Neuron (in vitro differentiated cells): ENCODE measurements around the gene FTO.
"Not testable (repeated sequence)": the region's sequence is repeated elsewhere in the genome, so short reads cannot be mapped to it uniquely, and the experiment has no call there.

Experiments used
- H2AFZ ChIP-seq: one replicate; pipeline ENCODE4 v1.6.1; 2013; ENCODE audit warnings: low read depth, mild to moderate bottlenecking, inconsistent platforms, low read length, moderate library complexity
- H3K27me3 ChIP-seq: one replicate; pipeline ENCODE4 v1.6.1; 2013; ENCODE audit warnings: low read length; ENCODE audit not compliant: insufficient read depth
- H3K36me3 ChIP-seq: one replicate; pipeline ENCODE4 v1.6.1; 2013; ENCODE audit warnings: low read length; ENCODE audit not compliant: insufficient read depth
- H3K4me1 ChIP-seq: one replicate; pipeline ENCODE4 v1.6.1; 2013; ENCODE audit warnings: low read length; ENCODE audit not compliant: insufficient read depth
- H3K4me3 ChIP-seq: 2 replicates; pipeline ENCODE4 v1.5.1; 2013; ENCODE audit warnings: mild to moderate bottlenecking, low read length, moderate library complexity
- H3K9me3 ChIP-seq: one replicate; pipeline ENCODE4 v1.6.1; 2013; ENCODE audit warnings: low read length

The FTO gene

DNA sequence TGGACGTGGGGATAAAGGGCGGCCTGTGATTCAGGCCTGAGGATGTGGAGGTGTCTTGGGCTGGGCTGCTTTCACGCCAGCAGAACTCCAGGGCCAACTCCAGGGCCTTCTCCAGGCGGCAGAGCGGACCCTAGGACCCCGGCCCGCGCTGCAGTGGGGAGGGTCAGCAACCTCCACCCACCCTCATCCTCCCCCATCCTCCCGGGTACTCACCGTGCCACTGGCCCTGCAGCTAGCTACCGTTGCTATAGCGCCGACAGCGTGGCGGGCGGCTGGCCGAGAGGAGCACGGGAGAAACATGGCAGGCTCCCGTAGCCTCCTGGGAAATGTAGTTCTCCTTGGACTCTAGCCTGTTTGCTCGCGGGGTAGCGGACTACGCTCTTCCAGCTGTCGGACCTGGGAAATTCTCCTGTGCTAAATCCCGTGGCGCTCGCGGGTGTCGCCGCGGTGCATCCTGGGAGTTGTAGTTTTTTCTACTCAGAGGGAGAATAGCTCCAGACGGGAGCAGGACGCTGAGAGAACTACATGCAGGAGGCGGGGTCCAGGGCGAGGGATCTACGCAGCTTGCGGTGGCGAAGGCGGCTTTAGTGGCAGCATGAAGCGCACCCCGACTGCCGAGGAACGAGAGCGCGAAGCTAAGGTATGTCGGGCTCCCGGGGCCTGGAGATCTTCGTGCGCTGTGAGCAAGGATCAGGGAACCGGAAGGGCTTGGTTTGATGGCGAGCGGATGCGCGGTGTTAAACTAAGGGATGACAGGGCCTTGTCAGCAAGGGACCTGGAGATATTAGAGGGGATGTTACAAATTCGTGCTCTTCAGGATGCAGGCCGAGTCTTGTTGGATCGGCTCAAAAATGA lies at the start of gene FTO, which contains the start of gene RPGRIP1L:
Gene FTO (plus strand): TSS at position 567 of the 855 bp plus-strand sequence.
Gene RPGRIP1L (minus strand): TSS at position 270 of the 855 bp plus-strand sequence. CDS start 3,136 bp downstream, outside the sequence.
- Histone ChIP-seq H3K4me1 (peaks cover 11% of the 10 kb centered on the region), H3K36me3 (peaks cover 10% of the 10 kb centered on the region), H3K9me3 (peaks cover 2% of the 10 kb centered on the region), H2AFZ (peak within 1 kb of the TSS; percentile 51), H3K4me3 (peak within 1 kb of the TSS; percentile 85), H3K27me3 (no peaks in the 10 kb centered on the region)

DNA sequence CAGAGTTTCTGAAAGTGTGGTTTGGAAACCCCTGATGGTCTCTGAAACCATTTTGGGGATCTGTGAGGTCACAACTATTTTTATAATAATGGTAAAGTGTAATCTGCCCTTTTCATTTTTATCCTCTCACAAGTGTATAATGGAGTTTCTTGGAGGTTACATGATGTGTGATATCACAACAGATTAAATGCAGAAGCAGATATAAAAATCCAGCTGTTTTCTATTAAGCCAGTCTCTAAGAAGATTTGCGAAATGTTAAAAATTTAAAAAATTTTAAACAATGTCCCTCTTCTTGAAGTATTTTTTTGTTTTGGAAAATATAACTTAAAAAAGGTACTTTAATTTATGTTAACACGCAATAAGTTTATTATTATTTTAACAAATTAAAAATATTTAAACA lies 49.0 kb upstream of the FTO start:
- H3K9me3 ChIP-seq = peaks cover 2% of the 10 kb centered on the region
- no peaks in the 10 kb centered on the region for H3K27me3 ChIP-seq
- H3K36me3 ChIP-seq = peaks cover 49% of the 10 kb centered on the region
- no peak overlapping the region for H3K4me3 ChIP-seq
- H3K4me1 ChIP-seq = no peaks in the 10 kb centered on the region
- no peak overlapping the region for H2AFZ ChIP-seq

DNA sequence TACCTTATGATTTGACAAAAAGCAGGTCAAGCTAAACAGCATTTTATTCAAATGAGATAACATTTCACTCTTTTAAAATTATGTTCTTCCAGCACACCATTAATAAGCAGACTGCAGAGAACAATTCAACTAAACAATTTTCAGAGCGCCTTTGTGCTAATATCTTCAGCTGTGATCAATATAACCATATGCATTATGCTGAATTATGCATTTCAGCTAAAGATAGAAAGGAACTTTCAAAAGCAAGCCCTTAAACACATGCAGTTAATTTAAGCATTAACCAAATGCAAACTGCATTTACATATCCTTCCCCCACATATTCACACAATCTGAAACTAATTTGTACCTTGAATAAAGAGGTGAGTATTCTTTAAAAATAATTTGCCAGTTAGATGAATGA lies 41.9 kb upstream of the FTO start:
- H3K27me3 ChIP-seq = no peaks in the 10 kb centered on the region
- peaks cover 7% of the 10 kb centered on the region for H3K36me3 ChIP-seq
- H3K9me3 ChIP-seq = no peaks in the 10 kb centered on the region
- H3K4me1 ChIP-seq = peaks cover 4% of the 10 kb centered on the region
- H2AFZ ChIP-seq = no peak overlapping the region
- no peak overlapping the region for H3K4me3 ChIP-seq

DNA sequence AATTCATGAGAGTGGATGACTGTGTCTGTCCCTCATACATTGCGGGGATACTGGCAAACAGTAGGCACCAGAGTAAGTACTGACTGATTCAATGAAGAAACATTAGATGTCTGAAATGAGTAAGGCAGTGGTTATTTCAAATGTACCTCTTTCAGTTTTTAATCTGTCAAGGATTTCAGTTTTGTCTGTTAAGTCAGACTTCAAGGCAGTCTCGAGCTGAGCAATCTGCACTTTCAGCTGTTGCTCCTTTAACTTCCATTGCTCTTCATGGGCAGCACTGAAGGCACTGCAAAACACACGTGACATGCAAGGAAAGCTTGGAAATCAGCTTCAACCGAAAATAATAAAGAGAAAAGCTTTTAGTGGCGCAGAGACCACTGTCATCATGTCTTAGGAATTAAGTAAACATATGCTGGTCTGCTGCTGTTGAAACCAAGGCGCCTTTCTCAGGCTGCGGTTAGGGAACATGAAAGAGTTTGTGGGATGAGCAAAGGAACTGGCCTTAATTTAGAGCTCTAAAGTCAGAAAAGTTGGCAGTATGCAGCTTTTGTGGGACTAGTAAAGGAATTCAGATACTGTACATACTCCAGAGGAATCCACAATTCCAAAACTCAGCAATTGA lies 39.1 kb upstream of the FTO start:
- Histone ChIP-seq H3K36me3 (no peaks in the 10 kb centered on the region), H3K27me3 (no peaks in the 10 kb centered on the region), H3K4me3 (no peak overlapping the region), H3K9me3 (no peaks in the 10 kb centered on the region), H2AFZ (no peak overlapping the region), H3K4me1 (peaks cover 4% of the 10 kb centered on the region)

DNA sequence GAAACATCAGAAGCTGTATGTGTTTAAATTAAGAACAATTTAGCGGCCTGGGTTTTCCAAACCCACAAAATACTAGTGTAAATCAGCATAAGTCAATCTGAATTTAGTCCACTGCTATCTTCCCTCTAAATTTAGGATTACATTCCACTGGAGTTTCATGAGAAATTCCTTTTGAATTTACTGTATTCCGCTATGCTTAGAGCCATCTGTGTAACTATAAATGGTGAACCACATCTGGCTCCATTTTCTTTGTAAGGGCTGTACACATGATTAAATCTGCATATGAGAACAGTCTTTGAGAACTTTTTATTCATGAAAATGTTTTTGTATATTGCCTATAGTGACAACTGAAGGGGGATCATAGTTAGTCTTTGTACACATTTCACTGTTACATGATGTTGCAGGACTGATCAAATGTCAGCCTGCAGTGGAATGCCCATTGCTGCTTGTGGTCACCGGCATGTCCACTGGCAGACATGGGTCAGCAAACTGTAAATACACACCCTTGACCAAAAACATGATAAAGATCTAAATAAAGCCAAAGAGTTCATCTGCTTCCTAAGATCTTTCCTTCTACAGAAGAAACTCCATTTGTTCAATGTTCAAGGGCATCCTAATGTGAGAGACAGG lies 37.1 kb upstream of the FTO start:
- H3K36me3 ChIP-seq = peaks cover 2% of the 10 kb centered on the region
- H3K4me1 ChIP-seq = peaks cover 4% of the 10 kb centered on the region
- H3K4me3 ChIP-seq = no peak overlapping the region
- H3K27me3 ChIP-seq = no peaks in the 10 kb centered on the region
- H2AFZ ChIP-seq = no peak overlapping the region
- no peaks in the 10 kb centered on the region for H3K9me3 ChIP-seq

DNA sequence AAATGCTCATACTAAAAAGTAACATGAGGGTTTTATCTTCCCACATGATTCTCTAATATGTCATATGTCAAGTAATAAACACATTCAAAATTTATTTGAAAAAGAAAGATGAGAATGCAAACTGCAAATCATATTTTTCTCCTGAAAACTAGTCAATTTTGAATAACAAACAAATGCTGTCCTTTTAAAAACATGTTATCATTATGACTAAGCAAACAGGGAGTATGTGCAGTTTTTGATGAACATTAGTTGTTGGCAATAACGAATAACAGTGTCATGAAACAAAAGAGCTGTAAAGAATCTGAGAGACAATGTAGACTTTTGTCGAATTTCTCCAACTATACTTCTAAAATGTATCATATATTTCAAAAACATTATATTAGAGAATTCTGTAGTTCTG lies 35.1 kb upstream of the FTO start:
- no peaks in the 10 kb centered on the region for H3K9me3 ChIP-seq
- H3K4me1 ChIP-seq = no peaks in the 10 kb centered on the region

DNA sequence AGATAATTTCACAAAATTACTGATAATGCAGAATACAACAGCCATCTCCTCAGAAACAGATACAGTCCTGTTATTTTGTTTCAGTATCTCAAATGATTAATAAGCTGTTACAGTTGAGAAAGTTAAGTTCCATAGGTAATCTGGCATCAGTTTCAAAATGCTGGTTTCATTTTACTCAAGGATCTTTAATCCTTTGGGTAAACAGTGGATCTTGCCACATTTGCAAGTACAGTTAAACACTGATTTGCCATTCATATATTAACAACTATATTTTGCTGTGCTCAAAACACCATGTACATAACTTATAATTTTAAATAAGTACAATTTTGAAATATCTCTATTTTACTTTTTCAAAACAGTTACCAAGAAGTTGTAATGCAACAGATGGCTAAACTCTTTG lies 31.5 kb upstream of the FTO start:
- Histone ChIP-seq H3K27me3 (no peaks in the 10 kb centered on the region), H3K4me3 (no peak overlapping the region), H3K36me3 (peaks cover 5% of the 10 kb centered on the region), H3K9me3 (no peaks in the 10 kb centered on the region), H3K4me1 (no peaks in the 10 kb centered on the region), H2AFZ (no peak overlapping the region)

More for the DNA sequence above, 35.1 kb upstream of the FTO start:
- Histone ChIP-seq H3K4me3 (no peak overlapping the region), H2AFZ (no peak overlapping the region), H3K27me3 (no peaks in the 10 kb centered on the region), H3K36me3 (peaks cover 5% of the 10 kb centered on the region)

DNA sequence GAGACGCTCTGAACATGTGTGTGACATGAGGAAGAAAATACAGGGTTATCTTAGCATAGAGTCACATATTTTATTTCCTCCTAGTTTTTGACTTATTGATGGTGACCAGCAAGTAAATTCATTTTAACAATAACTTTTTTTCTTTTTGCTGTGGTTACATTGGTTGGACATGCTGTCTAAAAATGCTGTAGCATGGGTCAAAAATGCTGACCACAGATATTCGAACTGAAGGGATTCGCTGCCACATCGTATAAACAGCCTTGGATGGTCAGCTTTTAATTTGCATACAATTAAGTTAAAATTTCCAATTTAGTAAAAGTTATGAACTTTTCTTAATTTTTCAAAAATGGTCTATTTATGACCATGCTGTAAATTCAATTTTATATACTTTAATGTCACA lies 30.8 kb upstream of the FTO start:
- Histone ChIP-seq H3K4me3 (no peak overlapping the region), H2AFZ (no peak overlapping the region), H3K27me3 (no peaks in the 10 kb centered on the region), H3K9me3 (no peaks in the 10 kb centered on the region), H3K4me1 (no peaks in the 10 kb centered on the region), H3K36me3 (peaks cover 5% of the 10 kb centered on the region)

DNA sequence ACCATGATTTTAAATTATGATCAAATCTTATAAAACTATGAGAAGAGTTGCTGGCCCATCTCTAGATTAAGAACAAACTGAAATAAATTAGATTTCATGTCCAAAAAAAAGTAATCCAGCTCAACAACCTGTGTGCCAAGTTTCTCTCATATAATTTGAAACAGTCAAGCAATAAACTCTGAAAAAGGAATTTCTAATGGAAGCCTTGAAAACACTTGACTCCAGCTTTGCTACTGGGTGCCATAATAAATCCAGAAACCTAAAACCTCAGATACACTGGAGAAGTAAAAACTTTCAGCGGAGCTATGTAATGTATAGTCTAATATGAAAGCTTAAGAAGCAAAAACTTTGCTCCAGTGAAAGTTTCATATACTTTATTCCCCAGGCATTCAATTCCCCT lies 25.8 kb upstream of the FTO start:
- Histone ChIP-seq H3K9me3 (no peaks in the 10 kb centered on the region), H3K27me3 (no peaks in the 10 kb centered on the region), H3K4me3 (no peak overlapping the region), H3K4me1 (no peaks in the 10 kb centered on the region), H2AFZ (no peak overlapping the region), H3K36me3 (peaks cover 14% of the 10 kb centered on the region)

DNA sequence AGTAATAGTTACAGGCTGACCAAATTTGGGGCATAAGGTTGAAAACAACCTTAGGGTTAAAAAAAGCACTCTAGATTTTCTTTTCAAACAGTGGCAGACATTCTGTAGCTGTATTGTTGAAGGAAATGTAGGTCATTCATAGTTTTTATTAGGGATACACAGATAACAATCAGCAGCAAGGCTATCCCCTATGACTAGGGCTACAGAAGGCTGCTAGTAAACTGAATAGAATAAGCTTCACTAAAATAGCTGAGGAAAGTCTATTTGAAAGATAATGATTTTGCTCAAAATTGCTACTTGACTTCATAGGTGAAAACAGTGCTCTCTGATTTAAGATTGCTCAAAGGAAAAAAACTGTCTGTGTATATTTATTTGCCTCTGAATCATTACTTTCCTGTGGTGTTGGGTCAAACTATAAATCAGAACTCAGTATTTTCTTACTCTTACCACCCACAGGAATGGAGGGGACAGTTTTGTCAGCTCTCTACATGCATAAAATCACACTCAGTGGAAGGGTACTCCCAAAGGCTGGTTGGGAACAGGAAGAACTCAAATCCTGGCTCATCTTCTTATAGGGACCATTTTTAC lies 25.1 kb upstream of the FTO start:
- H3K9me3 ChIP-seq = no peaks in the 10 kb centered on the region
- no peak overlapping the region for H2AFZ ChIP-seq
- H3K4me3 ChIP-seq = no peak overlapping the region
- no peaks in the 10 kb centered on the region for H3K4me1 ChIP-seq
- H3K36me3 ChIP-seq = peaks cover 18% of the 10 kb centered on the region
- no peaks in the 10 kb centered on the region for H3K27me3 ChIP-seq

DNA sequence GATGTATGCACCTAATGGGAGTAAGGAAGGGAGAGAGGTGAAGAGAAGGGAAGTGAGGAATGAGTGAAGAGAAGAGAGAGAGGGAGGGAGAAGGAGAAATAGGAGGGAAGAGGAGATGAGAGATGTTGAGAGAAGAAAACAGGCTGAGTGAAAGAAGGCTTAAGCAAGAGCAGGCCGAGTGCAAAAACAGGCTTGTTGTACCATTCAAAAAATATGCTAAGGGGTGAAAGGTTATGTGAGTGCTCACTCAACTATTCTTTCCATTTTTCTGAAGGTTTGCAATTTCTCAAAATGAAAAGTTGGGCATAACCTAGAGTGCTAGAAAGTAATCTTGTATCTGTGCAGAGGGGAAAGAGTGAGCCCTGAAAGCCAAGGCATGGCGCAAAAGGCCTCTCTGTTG lies 23.2 kb upstream of the FTO start:
- no peak overlapping the region for H3K4me3 ChIP-seq
- H3K36me3 ChIP-seq = peaks cover 27% of the 10 kb centered on the region
- H3K4me1 ChIP-seq = no peaks in the 10 kb centered on the region
- peaks cover 7% of the 10 kb centered on the region for H3K9me3 ChIP-seq
- no peak overlapping the region for H2AFZ ChIP-seq
- H3K27me3 ChIP-seq = no peaks in the 10 kb centered on the region

DNA sequence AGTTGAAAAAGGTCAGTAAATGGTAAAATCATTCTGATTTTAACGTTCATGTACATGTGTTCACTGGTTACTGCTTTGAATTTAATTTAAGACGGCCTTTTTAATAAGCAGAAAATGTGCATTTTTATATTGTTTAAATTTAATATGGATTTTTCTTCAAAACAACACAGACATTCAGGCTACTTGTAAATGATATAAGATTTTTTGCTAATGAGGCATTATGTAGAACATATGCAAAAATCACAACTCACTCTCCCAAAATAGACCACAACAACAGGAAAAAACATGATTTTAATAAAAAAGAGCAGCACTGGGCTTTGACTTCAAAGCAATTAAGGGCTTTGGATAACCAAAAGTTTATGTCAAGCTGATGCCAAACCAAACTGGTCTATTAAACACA lies 22.6 kb upstream of the FTO start:
- Histone ChIP-seq H3K27me3 (no peaks in the 10 kb centered on the region), H3K36me3 (peaks cover 29% of the 10 kb centered on the region), H3K4me1 (no peaks in the 10 kb centered on the region), H3K4me3 (no peak overlapping the region), H3K9me3 (peaks cover 7% of the 10 kb centered on the region), H2AFZ (no peak overlapping the region)

DNA sequence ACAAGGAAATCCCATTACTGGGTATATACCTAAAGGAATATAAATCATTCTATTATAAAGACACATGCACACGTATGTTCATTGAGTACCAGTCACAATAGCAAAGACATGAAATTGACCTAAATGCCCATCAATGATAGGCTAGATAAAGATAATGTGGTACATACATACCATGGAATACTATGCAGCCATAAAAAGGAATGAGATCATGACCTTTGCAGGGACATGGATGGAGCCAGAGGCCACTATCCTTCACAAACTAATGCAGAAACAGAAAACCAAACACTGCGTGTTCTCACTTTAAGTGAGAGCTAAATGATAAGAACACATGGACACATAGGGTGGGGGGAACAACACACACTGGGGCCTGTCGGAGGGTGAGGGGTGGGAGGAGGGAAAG lies 18.6 kb upstream of the FTO start:
- H3K27me3 ChIP-seq, H3K9me3 ChIP-seq, H3K4me3 ChIP-seq, H3K4me1 ChIP-seq, H2AFZ ChIP-seq: not testable (repeated sequence)
- peaks cover 33% of the 10 kb centered on the region for H3K36me3 ChIP-seq
